Fibroblast of lung (primary cell): ENCODE measurements around the gene MEI4. TPM values are rescaled to one million over a fixed set of nuclear protein-coding genes. Genes with fewer than 3 reads are reported as not detected.

Experiments used
- DNase-seq, 2 donors: peaks; one replicate each; pipeline versions ENCODE4 v3.0.0 to v3.0.0-alpha.2; 2010; ENCODE audit warnings: low read depth in 2 of 2
- H2AFZ ChIP-seq: 2 replicates; pipeline ENCODE4 v1.5.1; 2012; ENCODE audit warnings: low read length, control low read depth, inconsistent platforms
- H3K27ac ChIP-seq: 2 replicates; pipeline ENCODE4 v1.5.1; 2011; ENCODE audit warnings: low read length, control low read depth; ENCODE audit not compliant: insufficient read depth
- H3K27me3 ChIP-seq: 2 replicates; pipeline ENCODE4 v1.5.1; 2011; ENCODE audit warnings: mild to moderate bottlenecking, low read length; ENCODE audit not compliant: control insufficient read depth, insufficient read depth
- H3K36me3 ChIP-seq: 2 replicates; pipeline ENCODE4 v1.5.1; 2011; ENCODE audit warnings: low read length; ENCODE audit not compliant: control insufficient read depth, insufficient read depth
- H3K4me1 ChIP-seq: 2 replicates; pipeline ENCODE4 v1.5.1; 2011; ENCODE audit warnings: low read length; ENCODE audit not compliant: control insufficient read depth, insufficient read depth; ENCODE audit errors: extremely low read depth
- H3K4me2 ChIP-seq: 2 replicates; pipeline ENCODE4 v1.5.1; 2011; ENCODE audit warnings: low read length, control low read depth; ENCODE audit not compliant: insufficient read depth; ENCODE audit errors: extremely low read depth
- H3K4me3 ChIP-seq, 4 experiments: fragments of 200-600 bp in 1 of 4; sonication (generic) in 1 of 4; replicated peaks in 1 of 4; 2 replicates each; pipeline ENCODE4 v1.5.1; 2011 to 2016; ENCODE audit warnings: low read length in 4 of 4, low read depth in 3 of 4, mild to moderate bottlenecking in 3 of 4, control low read depth in 2 of 4, inconsistent platforms in 1 of 4, mixed read lengths in 1 of 4; ENCODE audit not compliant: insufficient read depth in 1 of 4; ENCODE audit errors: control extremely low read depth in 1 of 4
- H3K79me2 ChIP-seq: 2 replicates; pipeline ENCODE4 v1.5.1; 2012; ENCODE audit warnings: mild to moderate bottlenecking, low read length, inconsistent platforms; ENCODE audit not compliant: control insufficient read depth, insufficient read depth
- H3K9ac ChIP-seq: 2 replicates; pipeline ENCODE4 v1.5.1; 2011; ENCODE audit warnings: mild to moderate bottlenecking, low read length, control low read depth; ENCODE audit not compliant: insufficient read depth
- H3K9me3 ChIP-seq: 2 replicates; pipeline ENCODE4 v1.5.1; 2012; ENCODE audit warnings: low read depth, low read length; ENCODE audit not compliant: control insufficient read depth, insufficient read depth
- H4K20me1 ChIP-seq: 2 replicates; pipeline ENCODE4 v1.5.1; 2011; ENCODE audit warnings: low read length; ENCODE audit not compliant: control insufficient read depth, insufficient read depth; ENCODE audit errors: extremely low read depth
- CTCF ChIP-seq, 2 donors: IDR thresholded peaks in 1 of 2; conservative IDR thresholded peaks in 1 of 2; 1 replicate in 1 of 2; 2 replicates in 1 of 2; pipeline ENCODE4 v1.5.1; 2011 to 2012; ENCODE audit warnings: low read length in 2 of 2, control low read depth in 1 of 2, inconsistent platforms in 1 of 2, low read depth in 1 of 2, mild to moderate bottlenecking in 1 of 2
- EZH2 ChIP-seq: IDR thresholded peaks from 2 replicates; pipeline ENCODE4 v1.5.1; 2012; ENCODE audit warnings: low read length, control low read depth, mild to moderate bottlenecking; ENCODE audit errors: missing control alignments
- polyA plus RNA-seq, 2 donors: library from polyadenylated mRNA; depleted of rRNA in 1 of 2; stranded (reverse) in 1 of 2; unstranded in 1 of 2; fragments of >200 nt; gene quantifications; 2 replicates each; pipeline ENCODE4 v1.2.1, GENCODE V29; 2011 to 2012; ENCODE audit warnings: missing spikeins in 1 of 2
- total RNA-seq: library from RNA; depleted of rRNA; stranded (reverse); fragments of >200 nt; gene quantifications from 2 replicates; pipeline ENCODE4 v1.2.1, GENCODE V29; 2014

The MEI4 gene
- total and polyA plus RNA-seq, 2 donors (not counting 1 experiment from before 2014, with no cell fraction given): not detected

- Histone ChIP-seq H4K20me1 (no peaks in the 10 kb centered on the region), H3K36me3 (no peaks in the 10 kb centered on the region), H3K9ac (no peak overlapping the region), H3K4me2 (no peak overlapping the region), H3K27ac (no peak overlapping the region), H3K79me2 (no peaks in the 10 kb centered on the region), H3K4me3 (no peak overlapping the region), H3K4me1 (no peaks in the 10 kb centered on the region), H2AFZ (no peak overlapping the region), H3K27me3 (no peaks in the 10 kb centered on the region), H3K9me3 (no peaks in the 10 kb centered on the region)
- TF ChIP-seq EZH2: no peak
- TF ChIP-seq CTCF (conservative IDR thresholded peaks at IDR 0.05 in 1 of 2, IDR thresholded peaks at IDR 0.05 in 1 of 2; ENCODE audit: low read depth in 1 of 2, low read length in 2 of 2): no peak
- DNase-seq: no peak
Observed at GRCh38 chr6:77837034-77837784, 184.4 kb downstream of the MEI4 start.

- H3K4me2 ChIP-seq: no peak overlapping the region
Observed at GRCh38 chr6:77839292-77839691, 186.5 kb downstream of the MEI4 start.

GRCh38 chr6:77844822-77845221, 192.0 kb downstream of the MEI4 start:
- Histone ChIP-seq H3K9me3 (no peaks in the 10 kb centered on the region), H3K36me3 (no peaks in the 10 kb centered on the region), H3K4me3 (no peak overlapping the region), H3K4me2 (no peak overlapping the region), H3K27ac (no peak overlapping the region), H3K9ac (no peak overlapping the region), H4K20me1 (no peaks in the 10 kb centered on the region), H3K79me2 (no peaks in the 10 kb centered on the region), H3K27me3 (no peaks in the 10 kb centered on the region), H3K4me1 (no peaks in the 10 kb centered on the region), H2AFZ (no peak overlapping the region)
- no peak for TF ChIP-seq EZH2
- TF ChIP-seq CTCF (conservative IDR thresholded peaks at IDR 0.05 in 1 of 2, IDR thresholded peaks at IDR 0.05 in 1 of 2; ENCODE audit: low read depth in 1 of 2, low read length in 2 of 2): no peak
- no peak for DNase-seq

More at GRCh38 chr6:77839292-77839691, 186.5 kb downstream of the MEI4 start:
- no peak for TF ChIP-seq CTCF (conservative IDR thresholded peaks at IDR 0.05 in 1 of 2, IDR thresholded peaks at IDR 0.05 in 1 of 2; ENCODE audit: low read depth in 1 of 2, low read length in 2 of 2)
- TF ChIP-seq EZH2: no peak
- H3K9ac ChIP-seq: no peak overlapping the region
- no peak overlapping the region for H3K4me3 ChIP-seq
- H3K36me3 ChIP-seq: no peaks in the 10 kb centered on the region
- H3K9me3 ChIP-seq: no peaks in the 10 kb centered on the region
- H4K20me1 ChIP-seq: no peaks in the 10 kb centered on the region
- H2AFZ ChIP-seq: no peak overlapping the region
- no peaks in the 10 kb centered on the region for H3K79me2 ChIP-seq
- H3K27ac ChIP-seq: no peak overlapping the region
- no peak for DNase-seq
- H3K4me1 ChIP-seq: no peaks in the 10 kb centered on the region
- no peaks in the 10 kb centered on the region for H3K27me3 ChIP-seq
